NB4 (cell line): ENCODE measurements around the gene PIGR.

Experiments
- MYC ChIP-seq: IDR thresholded peaks from 2 replicates; pipeline ENCODE4 v1.6.1; 2011; ENCODE audit warnings: low read depth, low read length
- POLR2A ChIP-seq: IDR thresholded peaks from 2 replicates; pipeline ENCODE4 v1.6.1; 2011; ENCODE audit warnings: mild to moderate bottlenecking; ENCODE audit not compliant: insufficient read length; ENCODE audit errors: extremely low read depth
- TF ChIP-seq, protein P1 (sequence below): IDR thresholded peaks from one replicate; pipeline ENCODE4 v1.5.1; 2012; ENCODE audit warnings: low read depth, low read length
- TF ChIP-seq, protein P2 (sequence below): IDR thresholded peaks from 2 replicates; pipeline ENCODE4 v1.6.1; 2011; ENCODE audit warnings: low read depth, low read length

DNA sequence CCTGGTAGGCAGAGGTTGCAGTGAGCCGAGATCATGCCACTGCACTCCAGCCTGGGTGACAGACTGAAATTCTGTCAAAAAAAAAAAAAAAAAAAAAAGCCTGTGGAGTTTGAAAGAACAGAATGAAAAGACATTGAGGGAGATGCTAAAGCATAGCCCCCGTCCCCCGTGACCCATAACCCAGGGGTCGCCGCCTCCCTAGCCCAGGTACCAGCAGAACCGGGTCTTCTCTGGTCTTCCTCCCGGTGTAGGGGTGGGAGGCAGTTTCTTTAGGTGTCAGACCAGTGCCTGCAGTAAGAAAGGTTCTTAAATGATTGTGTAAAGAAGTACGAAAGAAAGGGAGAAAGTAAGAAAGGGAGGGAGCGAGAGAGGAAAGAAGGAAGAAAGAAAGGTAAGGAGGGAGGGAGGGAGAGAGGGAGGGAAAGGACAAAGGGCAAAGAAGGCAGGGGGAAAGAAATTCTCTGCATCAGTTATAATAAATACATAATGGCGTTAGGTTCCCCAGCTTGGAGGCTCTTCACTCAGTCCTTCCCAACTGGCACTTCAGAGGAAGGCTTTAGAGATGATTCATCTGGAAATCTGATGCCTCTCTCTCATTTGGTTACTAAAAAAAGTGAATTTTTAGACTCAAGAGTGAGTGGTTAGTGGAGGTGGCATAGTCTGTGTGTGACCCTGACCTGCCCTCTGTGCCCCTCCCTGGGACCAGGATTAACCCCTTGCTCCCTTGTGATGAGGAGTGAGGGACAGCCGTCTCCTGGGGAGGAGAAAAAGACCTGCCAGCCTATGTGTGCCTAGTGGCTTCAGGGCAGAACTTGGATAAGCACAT lies 48.0 kb downstream of the PIGR start:
- TF ChIP-seq POLR2A, result no peak
- TF ChIP-seq, protein P1, sequence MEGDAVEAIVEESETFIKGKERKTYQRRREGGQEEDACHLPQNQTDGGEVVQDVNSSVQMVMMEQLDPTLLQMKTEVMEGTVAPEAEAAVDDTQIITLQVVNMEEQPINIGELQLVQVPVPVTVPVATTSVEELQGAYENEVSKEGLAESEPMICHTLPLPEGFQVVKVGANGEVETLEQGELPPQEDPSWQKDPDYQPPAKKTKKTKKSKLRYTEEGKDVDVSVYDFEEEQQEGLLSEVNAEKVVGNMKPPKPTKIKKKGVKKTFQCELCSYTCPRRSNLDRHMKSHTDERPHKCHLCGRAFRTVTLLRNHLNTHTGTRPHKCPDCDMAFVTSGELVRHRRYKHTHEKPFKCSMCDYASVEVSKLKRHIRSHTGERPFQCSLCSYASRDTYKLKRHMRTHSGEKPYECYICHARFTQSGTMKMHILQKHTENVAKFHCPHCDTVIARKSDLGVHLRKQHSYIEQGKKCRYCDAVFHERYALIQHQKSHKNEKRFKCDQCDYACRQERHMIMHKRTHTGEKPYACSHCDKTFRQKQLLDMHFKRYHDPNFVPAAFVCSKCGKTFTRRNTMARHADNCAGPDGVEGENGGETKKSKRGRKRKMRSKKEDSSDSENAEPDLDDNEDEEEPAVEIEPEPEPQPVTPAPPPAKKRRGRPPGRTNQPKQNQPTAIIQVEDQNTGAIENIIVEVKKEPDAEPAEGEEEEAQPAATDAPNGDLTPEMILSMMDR, result no peak
- no peak for TF ChIP-seq MYC
- TF ChIP-seq, protein P2, sequence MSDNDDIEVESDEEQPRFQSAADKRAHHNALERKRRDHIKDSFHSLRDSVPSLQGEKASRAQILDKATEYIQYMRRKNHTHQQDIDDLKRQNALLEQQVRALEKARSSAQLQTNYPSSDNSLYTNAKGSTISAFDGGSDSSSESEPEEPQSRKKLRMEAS, result no peak
